B cell (primary cell): ENCODE measurements around the gene CEP55.
"Not testable (repeated sequence)": the region's sequence is repeated elsewhere in the genome, so short reads cannot be mapped to it uniquely, and the experiment has no call there.

Experiments used
- EZH2 ChIP-seq: IDR thresholded peaks from 2 replicates; pipeline ENCODE4 v1.6.1; 2012; ENCODE audit warnings: borderline replicate concordance, low read depth, mild to moderate bottlenecking, moderate library complexity, low read length; ENCODE audit not compliant: insufficient read depth, poor library complexity, severe bottlenecking
- TF ChIP-seq, protein P1 (sequence below): fragments of 200-600 bp; IDR thresholded peaks from one replicate; pipeline ENCODE4 v1.8.0; 2022; ENCODE audit warnings: antibody characterized with exemption, mild to moderate bottlenecking

DNA sequence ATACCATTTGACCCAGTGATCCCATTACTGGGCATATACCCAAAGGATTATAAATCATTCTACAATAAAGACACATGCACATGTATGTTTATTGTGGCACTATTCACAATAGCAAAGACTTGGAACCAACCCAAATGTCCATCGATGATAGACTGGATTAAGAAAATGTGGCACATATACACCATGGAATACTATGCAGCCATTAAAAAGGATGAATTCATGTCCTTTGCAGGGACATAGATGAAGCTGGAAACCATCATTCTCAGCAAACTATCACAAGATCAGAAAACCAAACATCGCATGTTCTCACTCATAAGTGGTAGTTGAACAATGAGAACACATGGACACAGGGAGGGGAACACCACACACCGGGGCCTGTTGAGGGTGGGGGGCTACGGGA lies 44.5 kb downstream of the CEP55 start:
- TF ChIP-seq, protein P1, sequence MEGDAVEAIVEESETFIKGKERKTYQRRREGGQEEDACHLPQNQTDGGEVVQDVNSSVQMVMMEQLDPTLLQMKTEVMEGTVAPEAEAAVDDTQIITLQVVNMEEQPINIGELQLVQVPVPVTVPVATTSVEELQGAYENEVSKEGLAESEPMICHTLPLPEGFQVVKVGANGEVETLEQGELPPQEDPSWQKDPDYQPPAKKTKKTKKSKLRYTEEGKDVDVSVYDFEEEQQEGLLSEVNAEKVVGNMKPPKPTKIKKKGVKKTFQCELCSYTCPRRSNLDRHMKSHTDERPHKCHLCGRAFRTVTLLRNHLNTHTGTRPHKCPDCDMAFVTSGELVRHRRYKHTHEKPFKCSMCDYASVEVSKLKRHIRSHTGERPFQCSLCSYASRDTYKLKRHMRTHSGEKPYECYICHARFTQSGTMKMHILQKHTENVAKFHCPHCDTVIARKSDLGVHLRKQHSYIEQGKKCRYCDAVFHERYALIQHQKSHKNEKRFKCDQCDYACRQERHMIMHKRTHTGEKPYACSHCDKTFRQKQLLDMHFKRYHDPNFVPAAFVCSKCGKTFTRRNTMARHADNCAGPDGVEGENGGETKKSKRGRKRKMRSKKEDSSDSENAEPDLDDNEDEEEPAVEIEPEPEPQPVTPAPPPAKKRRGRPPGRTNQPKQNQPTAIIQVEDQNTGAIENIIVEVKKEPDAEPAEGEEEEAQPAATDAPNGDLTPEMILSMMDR = not testable (repeated sequence)
- not testable (repeated sequence) for TF ChIP-seq EZH2
